Nephron (organoid): Measurements from ENCODE around the gene C20orf204.

Experiments used
- H3K27ac Mint-ChIP-seq, 3 experiments: 2 replicates each; pipeline ENCODE4 v1.8.0; 2020; ENCODE audit warnings: mixed read lengths in 3 of 3, mild to moderate bottlenecking in 2 of 3, moderate library complexity in 1 of 3
- H3K27me3 Mint-ChIP-seq: 2 replicates; pipeline ENCODE4 v1.8.0; 2021; ENCODE audit warnings: low read depth, mild to moderate bottlenecking, moderate library complexity, mixed read lengths
- H3K36me3 Mint-ChIP-seq: 2 replicates; pipeline ENCODE4 v1.8.0; 2020; ENCODE audit warnings: low read depth, mixed read lengths
- H3K4me1 Mint-ChIP-seq: 2 replicates; pipeline ENCODE4 v1.8.0; 2020; ENCODE audit warnings: mixed read lengths
- H3K4me3 Mint-ChIP-seq, 3 experiments: 2 replicates each; pipeline ENCODE4 v1.8.0; 2020; ENCODE audit warnings: mild to moderate bottlenecking in 3 of 3, mixed read lengths in 3 of 3, moderate library complexity in 2 of 3
- H3K9me3 Mint-ChIP-seq: 2 replicates; pipeline ENCODE4 v1.8.0; 2020; ENCODE audit warnings: mixed read lengths
- TF ChIP-seq, protein P1 (sequence below), 3 experiments: fragments of 200-600 bp; sonication (generic); IDR thresholded peaks; one replicate each; pipeline ENCODE4 v1.5.0; 2021; ENCODE audit warnings: antibody characterized with exemption in 3 of 3; ENCODE audit not compliant: unreplicated experiment in 3 of 3

Gene C20orf204

DNA sequence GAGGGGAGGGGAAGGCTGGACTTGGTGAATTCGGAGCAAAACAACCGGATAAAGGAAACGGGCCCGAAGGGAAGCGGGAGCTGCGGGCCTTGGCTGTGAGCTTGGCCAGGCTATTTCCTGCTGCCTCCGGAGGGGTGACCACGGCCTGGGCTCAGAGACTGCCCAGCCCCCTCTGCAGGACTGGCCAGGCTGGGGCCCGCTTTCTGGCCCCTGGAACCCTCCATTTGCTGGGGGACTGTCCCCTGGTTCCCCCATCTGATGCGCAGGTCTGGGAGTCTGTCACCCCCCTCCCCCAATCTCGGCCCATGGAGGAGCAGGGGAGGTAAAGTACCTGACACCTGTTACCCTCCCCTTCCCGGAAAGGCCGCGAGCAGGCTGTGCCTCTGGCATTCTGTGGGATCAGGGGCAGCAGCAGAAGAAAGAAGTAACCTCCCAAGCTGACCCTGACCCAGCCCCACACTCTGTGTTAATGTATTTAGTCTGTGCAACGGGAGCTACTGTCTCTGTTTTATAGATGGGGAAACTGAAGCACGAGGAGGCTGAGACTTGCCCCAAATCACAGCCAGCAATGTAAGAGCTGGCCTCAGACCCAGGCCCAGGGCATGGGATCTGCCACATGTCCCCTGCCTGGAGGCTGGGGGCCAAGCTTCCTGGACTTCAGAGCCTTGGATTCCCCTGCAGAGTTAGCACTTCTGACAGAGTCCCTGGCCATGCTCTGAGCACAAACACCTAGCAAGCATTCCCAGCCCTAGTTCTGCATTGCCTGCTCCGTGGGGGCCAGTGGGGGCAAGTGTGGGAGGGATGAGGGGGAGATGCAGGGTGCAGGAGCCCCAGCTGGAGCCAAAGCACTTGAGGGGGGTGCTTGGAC, 3.5 kb downstream of the C20orf204 start:
- Mint-ChIP-seq H3K4me1 (peaks cover 6% of the 10 kb centered on the region), H3K36me3 (peaks cover 1% of the 10 kb centered on the region), H3K9me3 (no peaks in the 10 kb centered on the region), H3K4me3 (peak overlapping the region; percentile 19 to 66 (median 51)), H3K27me3 (peaks cover 75% of the 10 kb centered on the region), H3K27ac (no peak overlapping the region)
- TF ChIP-seq, protein P1, sequence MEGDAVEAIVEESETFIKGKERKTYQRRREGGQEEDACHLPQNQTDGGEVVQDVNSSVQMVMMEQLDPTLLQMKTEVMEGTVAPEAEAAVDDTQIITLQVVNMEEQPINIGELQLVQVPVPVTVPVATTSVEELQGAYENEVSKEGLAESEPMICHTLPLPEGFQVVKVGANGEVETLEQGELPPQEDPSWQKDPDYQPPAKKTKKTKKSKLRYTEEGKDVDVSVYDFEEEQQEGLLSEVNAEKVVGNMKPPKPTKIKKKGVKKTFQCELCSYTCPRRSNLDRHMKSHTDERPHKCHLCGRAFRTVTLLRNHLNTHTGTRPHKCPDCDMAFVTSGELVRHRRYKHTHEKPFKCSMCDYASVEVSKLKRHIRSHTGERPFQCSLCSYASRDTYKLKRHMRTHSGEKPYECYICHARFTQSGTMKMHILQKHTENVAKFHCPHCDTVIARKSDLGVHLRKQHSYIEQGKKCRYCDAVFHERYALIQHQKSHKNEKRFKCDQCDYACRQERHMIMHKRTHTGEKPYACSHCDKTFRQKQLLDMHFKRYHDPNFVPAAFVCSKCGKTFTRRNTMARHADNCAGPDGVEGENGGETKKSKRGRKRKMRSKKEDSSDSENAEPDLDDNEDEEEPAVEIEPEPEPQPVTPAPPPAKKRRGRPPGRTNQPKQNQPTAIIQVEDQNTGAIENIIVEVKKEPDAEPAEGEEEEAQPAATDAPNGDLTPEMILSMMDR (IDR thresholded peaks at IDR 0.05; ENCODE audit: unreplicated experiment in 3 of 3), result peak in 2 of 3 experiments; percentile 2 to 6

DNA sequence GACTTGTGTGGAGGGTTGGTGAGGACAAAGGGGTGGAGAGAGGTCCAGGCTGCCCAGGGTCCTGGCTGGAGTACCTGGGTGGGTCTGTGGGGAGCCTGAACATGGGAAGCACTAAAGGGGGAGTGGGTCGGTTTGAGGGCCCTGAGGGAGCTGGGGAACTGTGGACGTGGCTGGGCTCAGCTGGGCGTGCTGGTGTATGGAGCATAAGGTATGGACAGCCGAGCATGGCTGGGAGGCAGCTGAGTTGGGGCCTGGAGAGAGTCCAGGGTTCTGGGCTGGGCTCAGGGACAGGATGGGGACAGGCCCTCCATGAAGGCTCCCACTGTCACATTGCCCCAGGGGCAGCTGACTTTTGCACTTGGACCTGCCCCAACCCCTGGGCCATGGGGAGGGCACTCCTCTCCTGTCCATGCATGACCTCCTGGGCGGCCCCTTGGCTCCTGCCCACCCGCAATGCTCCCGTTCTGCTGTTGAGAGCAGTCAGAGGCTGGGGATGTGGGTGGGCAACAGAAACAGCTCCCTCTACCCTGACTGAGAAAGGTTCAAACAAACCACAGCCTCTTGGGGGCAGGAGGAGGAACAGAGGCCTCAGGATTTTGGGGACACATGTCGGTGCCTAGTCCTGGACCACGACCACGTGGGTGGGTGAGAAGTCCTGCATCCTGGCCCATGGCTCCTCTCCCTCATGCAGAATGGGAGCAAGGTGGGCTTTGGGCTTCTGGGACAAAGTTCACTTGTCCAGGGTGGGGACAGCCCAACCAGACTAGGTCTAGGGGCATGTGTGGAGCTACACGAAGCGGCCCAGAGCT, 4.5 kb downstream of the C20orf204 start:
- Mint-ChIP-seq H3K4me3 (peak overlapping the region in 2 of 3 experiments; percentile 51 to 66), H3K27me3 (peaks cover 80% of the 10 kb centered on the region), H3K36me3 (no peaks in the 10 kb centered on the region), H3K27ac (no peak overlapping the region), H3K9me3 (no peaks in the 10 kb centered on the region), H3K4me1 (no peaks in the 10 kb centered on the region)
- TF ChIP-seq, protein P1 (IDR thresholded peaks at IDR 0.05; ENCODE audit: unreplicated experiment in 3 of 3), result no peak

DNA sequence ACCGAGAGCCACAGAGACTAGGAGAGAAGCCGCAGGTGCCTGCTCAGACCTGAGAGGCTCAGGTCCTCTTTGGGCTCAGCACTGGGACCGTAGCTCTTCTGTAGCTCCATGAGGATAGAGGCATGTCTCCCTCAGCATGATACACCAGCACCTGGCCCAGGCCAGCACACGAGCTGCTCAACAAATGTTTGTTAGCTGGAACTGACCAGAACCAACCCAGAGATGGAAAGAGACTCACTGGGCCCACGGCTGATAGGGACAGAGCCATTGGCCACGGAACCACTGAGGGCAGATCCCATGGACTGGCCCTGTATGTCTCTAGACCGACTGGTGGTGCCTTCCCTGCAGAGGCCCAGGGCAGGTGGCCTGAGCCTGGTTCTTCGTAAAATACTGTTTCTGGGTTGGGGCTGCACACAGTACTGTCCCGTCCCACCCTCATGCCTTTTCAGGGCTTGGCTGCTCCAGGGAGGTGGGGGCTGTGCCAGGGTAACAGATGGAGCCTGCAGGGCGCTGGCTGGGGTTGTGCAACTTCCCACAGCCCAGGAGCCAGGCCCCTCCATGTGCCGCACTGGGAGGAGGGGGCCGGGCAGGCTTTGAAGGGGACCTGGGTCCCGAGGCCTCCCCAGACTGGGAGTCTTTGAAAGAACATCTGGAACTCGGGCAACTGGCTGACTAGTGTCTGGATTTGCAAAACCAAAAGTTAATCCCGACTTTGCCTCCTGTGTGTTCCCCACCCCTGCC, 5.2 kb downstream of the C20orf204 start:
- H3K27ac Mint-ChIP-seq, result no peak overlapping the region
- no peaks in the 10 kb centered on the region for H3K36me3 Mint-ChIP-seq
- no peaks in the 10 kb centered on the region for H3K4me1 Mint-ChIP-seq
- peak overlapping the region in 2 of 3 experiments; percentile 34 to 49 for H3K4me3 Mint-ChIP-seq
- H3K9me3 Mint-ChIP-seq, result no peaks in the 10 kb centered on the region
- TF ChIP-seq, protein P1 (IDR thresholded peaks at IDR 0.05; ENCODE audit: unreplicated experiment in 3 of 3), result no peak
- H3K27me3 Mint-ChIP-seq, result peaks cover 87% of the 10 kb centered on the region

DNA sequence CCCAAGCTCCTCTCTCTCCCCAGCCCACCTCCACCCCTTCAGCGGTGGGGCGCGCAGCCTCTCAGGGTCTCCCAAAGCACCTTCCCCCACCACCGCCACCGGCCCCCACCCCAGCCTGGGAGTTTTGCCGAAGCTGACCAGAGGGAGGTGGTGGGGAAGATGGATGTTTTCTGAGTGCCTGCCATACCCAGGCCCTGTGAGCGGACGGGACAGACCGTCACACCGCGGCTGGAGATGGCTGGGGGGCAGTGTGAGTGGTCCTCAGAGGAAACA, 5.7 kb downstream of the C20orf204 start:
- H3K9me3 Mint-ChIP-seq, result no peaks in the 10 kb centered on the region
- H3K4me3 Mint-ChIP-seq, result no peak overlapping the region
- peaks cover 88% of the 10 kb centered on the region for H3K27me3 Mint-ChIP-seq
- TF ChIP-seq, protein P1 (IDR thresholded peaks at IDR 0.05; ENCODE audit: unreplicated experiment in 3 of 3), result no peak
- H3K4me1 Mint-ChIP-seq, result no peaks in the 10 kb centered on the region
- no peak overlapping the region for H3K27ac Mint-ChIP-seq
- H3K36me3 Mint-ChIP-seq, result no peaks in the 10 kb centered on the region

DNA sequence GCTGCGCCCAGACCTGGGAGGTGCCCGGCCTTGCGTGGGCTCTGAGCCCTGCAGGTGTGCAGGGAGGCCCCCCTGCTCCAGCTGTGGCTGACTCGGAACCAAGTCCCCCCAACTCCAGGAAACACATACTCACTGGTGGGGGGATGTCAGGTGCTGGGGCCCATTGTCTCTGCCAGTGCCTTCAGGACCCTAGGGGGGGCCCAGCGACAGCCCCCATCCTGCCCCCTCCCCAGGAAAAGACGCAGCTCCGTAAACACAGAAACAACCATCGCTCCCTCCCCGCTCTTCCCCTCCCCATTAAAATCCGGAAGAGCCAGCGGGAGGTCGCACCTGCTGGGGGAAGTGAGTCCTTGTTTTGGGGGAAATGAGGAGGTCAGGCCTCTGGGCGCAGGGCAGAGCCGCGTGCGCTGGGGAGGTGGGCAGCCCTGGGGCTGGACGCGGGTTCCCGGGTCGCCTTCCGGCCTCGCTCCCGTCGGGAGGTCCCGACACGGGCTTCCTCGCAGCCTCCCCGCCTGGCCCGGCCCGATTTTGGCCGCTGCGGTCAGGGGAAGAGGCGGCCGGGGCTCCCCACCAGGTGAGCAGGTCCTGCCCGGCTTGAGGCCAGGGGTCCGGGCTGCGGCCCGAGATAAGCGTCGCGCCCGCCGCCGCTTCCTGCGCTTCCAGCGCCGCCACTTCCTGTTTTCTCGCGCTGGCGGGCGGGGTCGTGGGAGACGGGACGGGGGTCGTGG, 6.2 kb downstream of the C20orf204 start:
- Mint-ChIP-seq H3K27ac (no peak overlapping the region), H3K9me3 (no peaks in the 10 kb centered on the region), H3K27me3 (peaks cover 90% of the 10 kb centered on the region), H3K4me1 (no peaks in the 10 kb centered on the region), H3K36me3 (no peaks in the 10 kb centered on the region), H3K4me3 (peak overlapping the region in 1 of 3 experiments; percentile 61)
- TF ChIP-seq, protein P1 (IDR thresholded peaks at IDR 0.05; ENCODE audit: unreplicated experiment in 3 of 3), result no peak
